GM18909 (cell line): ENCODE measurements around the gene S100A16.
"Not testable (repeated sequence)": the region's sequence is repeated elsewhere in the genome, so short reads cannot be mapped to it uniquely, and the experiment has no call there.

ENCODE experiments used
- ATAC-seq: cut with Tn5 transposase; IDR thresholded peaks from one replicate; pipeline ENCODE4 v1.9.1; 2021; ENCODE audit warnings: mild to moderate bottlenecking; ENCODE audit not compliant: unreplicated experiment, poor library complexity

Gene S100A16

GRCh38 chr1:153597206-153597605 is 15.7 kb downstream of the S100A16 start:
- ATAC-seq = no peak

GRCh38 chr1:153592748-153593147 is 20.2 kb downstream of the S100A16 start:
- no peak for ATAC-seq

DNA sequence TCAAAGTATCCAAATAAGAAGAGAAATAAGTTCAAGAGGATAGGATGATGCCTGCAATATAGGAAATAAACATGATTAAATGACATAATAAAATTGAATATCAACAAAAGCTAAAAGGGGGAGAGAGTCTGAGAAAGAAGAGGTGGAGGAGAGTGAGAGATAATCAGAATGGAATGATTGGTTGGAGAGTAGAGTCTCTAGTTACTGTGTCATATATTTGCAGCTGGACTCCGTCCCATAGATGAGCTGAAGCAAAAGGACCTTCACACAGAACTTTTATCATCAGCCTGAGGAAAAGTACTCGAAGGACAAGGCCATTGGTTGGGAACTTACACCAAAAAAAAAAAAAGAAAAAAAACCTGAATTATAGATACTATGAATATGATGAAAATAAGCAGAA is 24.5 kb downstream of the S100A16 start:
- no peak for ATAC-seq

DNA sequence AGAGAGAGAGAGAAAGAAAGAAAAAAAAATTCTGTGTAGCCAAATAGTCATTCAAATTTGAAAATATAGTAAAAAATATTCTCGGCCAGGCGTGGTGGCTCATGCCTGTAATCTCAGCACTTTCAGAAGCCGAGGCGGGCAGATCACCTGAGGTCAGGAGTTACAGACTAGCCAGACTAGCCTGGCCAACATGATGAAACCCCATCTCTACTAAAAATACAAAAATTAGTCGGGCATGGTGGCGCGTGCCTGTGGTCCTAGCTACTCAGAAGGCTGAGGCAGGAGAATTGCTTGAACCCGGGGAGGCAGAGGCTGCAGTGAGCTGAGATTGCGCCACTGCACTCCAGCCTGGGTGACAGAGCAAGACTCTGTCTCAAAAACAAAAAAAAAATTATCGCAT is 24.9 kb downstream of the S100A16 start:
- not testable (repeated sequence) for ATAC-seq

DNA sequence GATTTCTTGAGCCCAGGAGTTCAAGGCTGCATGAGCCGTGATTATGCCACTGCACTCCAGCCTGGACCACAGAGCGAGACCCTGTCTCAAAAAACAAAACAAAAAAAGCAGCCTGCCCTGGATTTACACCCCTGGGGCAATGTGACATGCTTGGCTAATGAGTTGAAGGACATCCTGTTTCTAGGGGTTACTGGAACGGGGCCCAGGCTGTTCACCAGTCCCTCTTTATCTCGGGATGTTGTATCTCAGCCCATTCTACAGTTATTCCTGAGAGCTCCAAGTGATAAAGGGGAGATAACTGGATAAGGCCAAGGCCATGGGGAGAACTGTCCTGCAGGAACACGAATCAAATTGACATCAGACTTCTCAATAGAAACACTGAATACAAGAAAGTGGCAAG is 25.6 kb downstream of the S100A16 start:
- no peak for ATAC-seq

DNA sequence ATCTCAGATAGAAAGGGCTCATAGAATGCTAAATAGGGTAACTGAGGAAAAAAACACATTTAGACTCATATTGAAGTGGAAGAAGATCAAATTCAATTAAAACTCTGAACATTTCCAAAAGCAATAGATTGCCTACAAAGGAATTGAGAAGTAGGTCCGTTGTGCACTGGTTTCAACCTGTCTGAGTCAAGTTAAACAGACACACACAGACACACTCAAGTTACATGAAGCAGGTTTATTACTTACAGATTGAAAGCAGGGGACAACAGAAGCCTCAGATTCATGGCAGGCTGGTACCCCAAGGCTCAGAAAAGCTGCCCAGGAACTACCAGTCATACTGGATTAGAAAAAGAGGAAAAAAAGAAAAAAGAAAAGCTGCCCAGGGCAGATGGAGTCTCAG is 26.6 kb downstream of the S100A16 start:
- ATAC-seq = no peak

DNA sequence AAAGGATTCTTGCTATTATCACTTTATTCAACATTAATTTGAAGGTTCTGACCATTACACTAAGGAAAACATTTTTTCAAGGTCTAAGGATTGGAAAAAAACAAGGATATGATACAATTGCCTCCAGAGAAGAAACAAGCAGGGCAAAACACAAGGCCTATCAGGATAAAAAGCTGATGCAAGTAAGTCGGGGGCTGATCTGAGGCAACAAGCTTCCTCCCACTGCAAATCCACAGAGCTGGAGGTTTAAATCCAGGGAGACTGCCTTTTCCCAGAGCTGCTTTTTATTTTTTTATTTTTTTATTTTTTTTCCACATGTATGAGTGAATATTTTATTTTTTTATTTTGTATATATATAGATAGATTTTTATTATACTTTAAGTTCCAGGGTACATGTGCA is 27.9 kb downstream of the S100A16 start:
- ATAC-seq = no peak

DNA sequence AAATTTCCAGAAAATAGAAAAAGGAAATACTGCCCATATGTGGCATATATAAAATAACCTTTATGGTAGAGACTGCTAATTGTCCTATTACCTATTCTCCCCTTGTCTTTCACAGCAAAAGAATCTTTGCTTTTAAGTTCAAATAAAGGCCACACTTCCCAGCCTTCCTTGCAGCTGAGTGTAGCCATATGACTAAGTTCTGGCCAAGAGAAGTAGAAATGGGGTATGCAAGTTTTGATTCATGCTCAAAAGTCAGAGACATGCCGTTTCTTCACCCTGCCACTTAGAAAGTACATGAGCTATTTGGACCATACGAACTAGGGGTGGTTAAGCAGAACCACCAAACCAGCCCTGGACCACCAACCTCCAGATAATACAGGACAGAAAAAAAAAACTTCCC is 29.0 kb downstream of the S100A16 start:
- no peak for ATAC-seq

GRCh38 chr1:153583514-153583913 is 29.4 kb downstream of the S100A16 start:
- ATAC-seq = not testable (repeated sequence)

DNA sequence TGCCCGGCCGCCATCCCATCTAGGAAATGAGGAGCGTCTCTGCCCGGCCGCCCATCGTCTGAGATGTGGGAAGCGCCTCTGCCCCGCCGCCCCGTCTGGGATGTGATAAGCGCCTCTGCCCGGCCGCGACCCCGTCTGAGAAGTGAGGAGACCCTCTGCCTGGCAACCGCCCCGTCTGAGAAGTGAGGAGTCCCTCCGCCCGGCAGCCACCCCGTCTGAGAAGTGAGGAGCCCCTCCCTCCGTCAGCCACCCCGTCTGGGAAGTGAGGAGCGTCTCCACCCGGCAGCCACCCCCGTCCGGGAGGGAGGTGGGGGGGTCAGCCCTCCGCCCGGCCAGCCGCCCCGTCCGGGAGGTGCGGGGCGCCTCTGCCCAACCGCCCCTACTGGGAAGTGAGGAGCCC is 30.1 kb downstream of the S100A16 start:
- ATAC-seq = not testable (repeated sequence)

DNA sequence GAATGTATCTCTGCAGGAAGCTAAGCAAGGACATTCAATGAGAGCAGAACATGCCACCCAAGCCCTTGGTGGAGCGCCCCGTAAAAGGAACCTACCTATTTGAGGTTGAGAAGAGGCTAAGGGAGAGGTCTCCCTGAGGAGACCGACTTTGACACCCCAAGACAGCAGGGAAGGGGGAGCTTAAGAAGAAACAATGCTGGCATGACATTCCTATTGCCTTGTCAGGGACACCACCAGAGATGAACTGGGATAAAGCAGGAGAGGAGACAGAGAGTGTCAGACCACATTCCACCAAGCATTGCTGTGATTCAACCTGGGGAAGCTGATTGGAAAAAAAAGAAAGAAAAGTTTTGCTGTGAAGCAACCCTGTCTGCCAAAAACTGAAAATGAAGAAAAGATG is 34.0 kb downstream of the S100A16 start:
- no peak for ATAC-seq

DNA sequence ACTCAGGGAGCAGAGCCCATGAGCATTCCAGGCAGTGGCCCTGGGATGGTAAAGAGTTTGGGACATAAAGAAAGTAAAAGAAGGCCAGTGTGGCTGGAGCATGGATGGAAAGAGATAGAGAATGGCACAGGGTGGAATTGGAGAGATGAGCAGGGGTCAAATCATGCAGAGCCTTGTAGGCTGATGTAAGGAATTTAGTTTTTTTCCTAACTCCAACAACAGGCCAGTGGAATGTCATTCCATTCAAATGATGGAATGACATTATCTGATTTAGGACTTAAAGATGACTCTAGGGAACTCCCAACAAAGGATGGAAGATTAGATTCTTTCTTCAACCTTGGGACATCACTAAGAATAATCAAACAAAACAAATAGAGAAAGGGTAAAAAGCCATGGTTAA is 34.4 kb downstream of the S100A16 start:
- ATAC-seq = no peak

DNA sequence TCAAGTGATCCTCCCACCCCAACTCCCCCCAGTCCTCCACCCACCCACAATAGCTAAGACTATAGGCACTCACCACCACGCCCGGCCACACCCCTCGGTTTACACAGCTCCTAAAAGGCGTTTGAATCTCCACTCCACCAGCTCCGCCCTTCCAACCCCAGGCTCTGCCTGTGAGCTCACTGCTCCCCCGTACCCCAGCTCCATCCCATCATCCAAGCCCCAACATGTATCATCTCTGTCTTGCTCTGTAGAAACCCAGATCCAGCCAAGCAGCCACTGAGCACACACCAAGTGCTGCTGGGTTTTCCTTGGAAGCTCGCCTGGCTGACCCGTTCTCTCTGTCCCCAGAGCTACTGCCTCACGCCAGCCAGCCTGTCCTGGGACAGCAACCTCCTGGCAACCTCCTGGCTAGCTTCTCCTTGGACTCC is 35.3 kb downstream of the S100A16 start:
- ATAC-seq = no peak

DNA sequence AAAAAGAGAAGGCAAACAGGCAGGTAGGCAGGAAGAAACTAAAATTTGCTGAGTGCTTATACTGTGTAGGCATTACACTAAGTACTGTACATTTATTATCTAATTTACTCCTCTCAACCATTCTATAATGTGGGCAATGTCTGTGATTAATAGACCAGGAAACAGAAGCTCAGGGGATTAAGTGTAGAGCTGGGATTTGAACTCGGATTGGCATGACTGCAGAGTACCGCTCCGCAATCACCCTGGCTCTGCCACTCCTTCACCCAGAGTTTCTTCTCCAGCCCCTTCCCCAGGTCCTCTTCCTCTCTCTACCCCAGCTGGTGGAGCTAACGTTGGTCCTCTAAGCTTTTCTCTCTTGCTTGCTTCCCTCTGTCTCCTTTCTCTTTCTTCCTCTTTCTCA is 35.8 kb downstream of the S100A16 start:
- no peak for ATAC-seq

- ATAC-seq = not testable (repeated sequence)
Measured at GRCh38 chr1:153575497-153575896, 37.4 kb downstream of the S100A16 start.

- ATAC-seq = not testable (repeated sequence)
Measured at GRCh38 chr1:153575081-153575491, 37.9 kb downstream of the S100A16 start.

DNA sequence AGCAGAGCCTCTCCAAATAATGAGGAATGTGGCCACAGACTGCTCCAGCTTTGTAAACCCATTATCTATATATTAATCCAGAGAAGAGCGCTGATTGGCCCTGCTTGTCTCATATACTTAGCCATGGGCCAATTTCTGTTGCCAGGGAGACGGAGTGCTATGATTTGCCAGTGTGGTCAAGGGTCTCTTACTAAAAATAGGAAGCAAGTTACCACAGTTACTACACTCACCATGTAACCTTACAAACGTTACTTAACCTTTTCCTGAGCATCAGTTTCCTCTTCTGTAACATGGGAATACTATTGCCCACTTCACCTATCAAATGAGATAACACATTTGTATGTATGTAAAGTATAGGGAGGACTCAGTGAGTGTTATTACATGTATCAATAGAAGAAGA is 39.6 kb downstream of the S100A16 start:
- no peak for ATAC-seq

DNA sequence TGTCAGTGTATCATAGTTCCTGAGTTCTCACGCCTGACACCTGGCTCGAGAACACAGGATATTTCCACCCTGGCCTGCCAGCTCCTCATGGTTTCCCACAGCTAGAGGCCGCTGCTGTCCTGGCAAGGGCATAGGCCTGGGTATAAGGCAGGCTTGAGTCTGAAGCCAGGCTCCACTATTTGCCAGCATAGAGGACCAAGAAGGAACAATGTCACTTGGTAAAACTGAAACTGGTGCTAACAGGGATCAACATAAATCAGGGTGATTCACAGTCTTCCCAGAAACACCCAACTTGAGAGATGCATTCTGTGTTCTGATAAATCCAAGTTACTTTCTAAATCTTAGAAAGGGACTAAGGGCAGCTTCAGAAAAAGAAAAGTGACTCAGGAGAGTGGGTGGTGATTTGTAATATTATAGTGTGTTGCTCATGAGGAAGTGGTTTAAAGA is 40.3 kb downstream of the S100A16 start:
- no peak for ATAC-seq

DNA sequence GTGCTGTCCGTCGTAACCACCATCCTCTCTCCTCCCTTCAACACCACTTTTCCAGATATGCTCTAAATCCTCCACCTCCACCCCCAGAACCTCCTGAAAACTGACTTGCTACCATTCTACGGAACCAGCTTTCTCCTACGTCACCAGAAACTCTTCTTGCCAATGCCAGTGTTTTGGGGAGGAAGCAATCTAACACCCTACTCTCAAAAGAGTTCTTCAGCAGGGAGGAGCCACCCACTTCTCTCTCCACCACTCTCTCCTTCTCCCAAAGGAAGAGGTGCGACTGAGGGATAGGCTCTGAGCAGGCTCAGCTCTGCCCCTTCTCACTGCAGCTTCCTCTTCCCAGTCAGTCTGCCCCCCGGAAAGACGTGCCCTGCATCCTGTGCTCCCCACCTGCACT is 41.2 kb downstream of the S100A16 start:
- ATAC-seq = no peak

- no peak for ATAC-seq
Measured at GRCh38 chr1:153570874-153571273, 42.1 kb downstream of the S100A16 start.

DNA sequence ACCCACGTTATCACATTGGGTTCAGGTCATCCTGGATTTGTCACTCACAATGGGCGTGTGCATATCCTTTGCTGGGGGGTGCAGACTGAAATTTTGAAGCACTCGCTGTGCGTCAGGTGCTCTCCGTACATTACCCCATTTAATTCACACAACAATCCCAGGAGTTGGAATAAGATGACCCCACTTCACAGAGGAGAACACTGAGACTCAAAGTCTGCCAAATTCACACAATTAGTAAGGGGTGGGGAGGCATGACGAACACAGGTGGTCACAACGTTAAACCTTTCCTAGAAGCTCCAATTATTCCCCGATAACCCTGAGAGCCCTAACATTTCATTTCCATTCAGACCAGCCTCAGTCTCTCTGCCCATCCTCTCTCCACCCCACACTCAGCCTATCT is 43.5 kb downstream of the S100A16 start:
- no peak for ATAC-seq

DNA sequence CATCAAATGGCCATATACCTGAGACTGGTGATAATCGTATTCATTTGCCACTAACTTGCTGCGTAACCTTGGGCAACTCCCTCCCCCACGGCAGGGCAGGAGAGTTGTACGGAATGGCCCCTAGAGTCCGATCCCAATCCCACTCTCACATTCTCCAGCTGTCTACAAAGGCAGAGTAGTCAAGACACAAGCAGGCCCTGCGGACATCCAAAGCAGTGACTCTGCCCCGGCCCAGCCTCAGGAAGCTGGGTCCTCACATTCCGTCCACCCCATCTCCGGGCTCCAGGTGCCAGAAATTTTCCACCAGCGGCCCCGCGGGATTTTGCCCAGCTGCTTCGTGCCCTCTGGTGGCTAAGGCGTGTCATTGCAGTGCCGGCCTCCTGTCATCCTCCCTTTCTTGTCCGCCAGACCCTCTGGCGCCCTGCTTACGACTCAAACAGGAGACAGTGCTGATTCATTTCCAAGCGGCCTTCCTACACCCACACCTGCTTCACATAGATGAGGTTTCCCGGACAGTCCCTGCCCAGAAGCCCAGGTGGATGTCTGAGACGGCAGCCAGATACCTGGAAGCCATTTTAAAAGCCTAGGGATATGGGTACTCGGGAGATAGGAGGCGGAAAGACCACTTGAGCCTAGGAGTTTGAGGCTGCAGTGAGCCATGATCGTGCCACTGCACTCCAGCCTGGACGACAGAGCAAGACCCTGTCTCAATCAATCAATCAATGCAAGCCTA is 44.4 kb downstream of the S100A16 start:
- ATAC-seq = no peak
